ENCODE measurements around the gene XXYLT1.

XXYLT1 gene

GRCh38 chr3:195147649-195148080 lies 123.3 kb downstream of the XXYLT1 start:
- DNase-seq = peak; percentile 64

DNA sequence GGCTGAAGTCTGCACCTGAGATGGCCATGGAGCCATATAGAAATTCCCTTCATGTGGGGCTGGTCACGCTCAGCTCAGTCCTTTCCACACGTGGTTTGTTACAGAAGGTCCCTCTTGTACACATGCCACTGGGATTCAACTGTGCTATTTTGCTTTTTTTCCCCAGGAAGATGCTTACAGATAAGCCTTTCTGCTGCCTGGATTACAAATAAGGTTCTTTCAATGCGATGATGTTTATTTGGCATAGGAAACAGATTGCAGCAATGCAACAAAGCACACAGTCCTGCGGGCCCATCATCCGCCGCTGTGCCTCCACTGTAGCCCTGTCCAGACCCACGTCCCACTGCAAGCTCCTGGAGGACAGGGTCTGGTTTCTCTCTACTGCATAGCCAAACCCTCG lies 124.8 kb downstream of the XXYLT1 start:
- no peak for DNase-seq

- no peak for DNase-seq
These were observed 125.4 kb downstream of the XXYLT1 start for GRCh38 chr3:195145579-195145978.

GRCh38 chr3:195143221-195143620 lies 127.7 kb downstream of the XXYLT1 start:
- DNase-seq = no peak

DNA sequence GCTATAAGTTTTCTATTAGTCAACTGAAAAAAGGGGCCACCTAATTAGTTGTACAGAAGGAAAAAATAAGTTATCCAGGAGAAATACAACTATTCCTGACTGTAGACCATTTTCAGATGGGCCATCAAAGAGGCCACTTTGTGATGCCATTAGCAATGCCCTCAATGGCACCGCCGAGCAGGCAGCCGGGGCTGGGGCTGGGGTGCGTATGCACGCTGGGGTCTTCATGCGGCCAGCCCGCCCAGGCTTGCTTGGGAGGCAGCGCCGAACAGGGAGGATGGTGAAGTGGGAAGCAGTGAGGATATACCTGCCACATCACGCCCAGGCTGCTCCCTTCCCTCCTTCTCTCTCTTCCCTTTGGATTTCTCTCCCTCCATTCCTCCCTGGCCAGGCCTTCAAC lies 128.4 kb downstream of the XXYLT1 start:
- no peak for DNase-seq

GRCh38 chr3:195140816-195141793 lies 129.9 kb downstream of the XXYLT1 start:
- no peak for DNase-seq

- no peak for DNase-seq
These were observed 130.5 kb downstream of the XXYLT1 start for GRCh38 chr3:195140410-195140809.

GRCh38 chr3:195139876-195140240 lies 131.1 kb downstream of the XXYLT1 start:
- no peak for DNase-seq

GRCh38 chr3:195139091-195139875 lies 131.7 kb downstream of the XXYLT1 start:
- DNase-seq = no peak

- DNase-seq = no peak
These were observed 133.0 kb downstream of the XXYLT1 start for GRCh38 chr3:195137638-195138588.

- DNase-seq = no peak
These were observed 135.0 kb downstream of the XXYLT1 start for GRCh38 chr3:195135917-195136316.

DNA sequence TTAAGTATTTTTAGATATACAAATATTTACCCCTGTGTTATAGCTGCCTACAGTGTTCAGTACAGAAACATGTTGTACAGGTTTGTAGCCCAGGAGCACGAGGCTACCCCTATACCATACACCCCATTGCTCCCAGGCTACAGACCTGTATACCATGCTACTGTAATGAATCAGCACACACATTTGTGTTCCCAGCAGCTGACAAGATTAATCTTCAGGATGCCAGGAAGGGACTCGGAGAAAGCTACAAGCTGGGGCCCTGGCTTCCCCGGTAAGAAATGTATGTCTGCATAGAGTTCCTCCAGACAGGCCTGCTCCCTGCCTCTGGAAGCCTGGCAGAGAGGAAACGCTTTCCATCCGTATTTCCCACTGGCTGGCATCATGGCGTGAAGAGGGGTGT lies 136.5 kb downstream of the XXYLT1 start:
- DNase-seq = no peak

GRCh38 chr3:195133462-195133861 lies 137.5 kb downstream of the XXYLT1 start:
- peak; percentile 78 for DNase-seq

DNA sequence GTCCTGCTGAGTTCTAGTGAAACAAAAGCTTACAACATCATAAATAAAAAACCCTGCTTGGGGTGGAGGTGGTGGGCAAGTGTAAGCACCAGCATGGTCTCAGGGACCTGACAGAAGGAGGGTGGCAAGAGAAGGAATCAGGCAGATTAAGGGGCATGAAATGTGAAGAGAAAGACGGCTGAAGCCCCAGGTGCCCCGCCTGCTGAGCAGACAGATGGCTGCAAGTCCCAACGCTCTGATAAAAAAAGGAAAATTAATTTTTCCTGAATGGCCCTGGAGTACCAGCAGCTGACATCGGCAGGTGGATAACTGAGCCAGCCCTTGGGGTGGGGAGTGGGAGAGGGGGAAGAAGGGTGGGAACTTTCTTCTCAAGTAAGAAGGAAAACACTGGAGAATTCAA lies 137.9 kb downstream of the XXYLT1 start:
- no peak for DNase-seq

- DNase-seq = no peak
These were observed 139.8 kb downstream of the XXYLT1 start for GRCh38 chr3:195131176-195131575.

GRCh38 chr3:195129644-195130492 lies 141.1 kb downstream of the XXYLT1 start:
- DNase-seq = peak; percentile 75

- no peak for DNase-seq
These were observed 141.8 kb downstream of the XXYLT1 start for GRCh38 chr3:195129072-195129643.

DNA sequence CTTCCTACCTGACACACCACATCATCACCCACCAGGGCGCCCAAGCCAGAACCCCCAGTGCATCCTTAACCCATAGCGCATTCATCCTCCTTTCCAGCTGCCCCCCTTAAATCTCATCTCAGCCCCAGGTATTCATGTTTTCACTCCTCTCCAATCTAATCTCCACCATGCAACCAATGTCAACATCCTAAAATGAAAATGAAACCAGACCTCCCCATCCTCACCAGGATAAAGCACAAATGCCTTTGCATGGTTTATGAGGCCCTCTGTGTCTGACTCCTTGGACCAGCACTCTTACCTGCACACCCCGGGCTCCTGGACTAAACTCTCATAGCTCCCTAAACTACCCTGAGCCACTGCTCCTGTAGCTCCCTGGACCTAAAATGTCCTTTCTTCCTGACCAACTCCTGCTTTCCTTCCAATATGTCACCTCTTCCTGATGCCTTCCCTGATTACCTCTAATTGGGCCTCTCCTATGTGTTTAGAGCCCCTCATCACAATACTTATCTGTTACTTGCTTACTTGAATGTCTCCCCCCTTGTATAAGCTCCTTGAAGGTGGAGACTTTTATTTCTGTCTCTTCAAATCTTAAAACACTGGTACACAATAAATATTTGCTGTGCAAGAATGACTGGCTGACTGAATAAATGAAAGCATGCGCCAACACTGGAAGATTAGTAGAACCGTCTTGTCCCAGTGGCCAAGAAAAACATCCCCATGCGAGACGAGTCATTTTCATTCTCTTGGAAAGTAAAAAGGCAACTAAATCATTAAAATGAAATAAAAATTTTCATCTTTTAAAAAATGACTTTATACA lies 142.5 kb downstream of the XXYLT1 start:
- peak; percentile 21 for DNase-seq

DNA sequence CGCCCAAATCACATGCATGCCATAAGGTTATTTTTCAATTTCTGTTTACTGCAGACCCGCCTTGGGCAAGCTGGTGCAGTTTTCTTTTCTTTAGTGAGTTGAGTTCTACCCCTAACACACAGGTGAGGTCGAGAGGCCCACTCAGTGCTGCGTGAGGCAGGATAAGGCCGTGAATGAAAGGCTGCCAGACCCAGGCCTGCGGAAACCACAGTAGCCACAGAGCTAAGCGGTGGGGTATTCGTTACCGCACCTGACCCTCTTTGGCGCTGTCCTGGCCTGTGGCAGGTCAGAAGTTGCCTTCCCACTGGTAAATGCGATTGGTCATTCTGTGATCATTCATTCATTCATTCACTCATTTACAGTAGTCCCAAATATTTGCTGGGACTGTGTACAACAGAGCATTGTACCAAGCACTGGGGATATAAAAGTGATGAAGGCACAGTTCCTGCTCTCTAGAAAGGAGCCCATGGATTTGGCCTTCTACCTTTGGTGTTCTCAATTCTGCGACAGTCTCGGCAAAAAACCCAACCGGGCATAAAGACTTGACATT lies 144.8 kb downstream of the XXYLT1 start:
- no peak for DNase-seq

DNA sequence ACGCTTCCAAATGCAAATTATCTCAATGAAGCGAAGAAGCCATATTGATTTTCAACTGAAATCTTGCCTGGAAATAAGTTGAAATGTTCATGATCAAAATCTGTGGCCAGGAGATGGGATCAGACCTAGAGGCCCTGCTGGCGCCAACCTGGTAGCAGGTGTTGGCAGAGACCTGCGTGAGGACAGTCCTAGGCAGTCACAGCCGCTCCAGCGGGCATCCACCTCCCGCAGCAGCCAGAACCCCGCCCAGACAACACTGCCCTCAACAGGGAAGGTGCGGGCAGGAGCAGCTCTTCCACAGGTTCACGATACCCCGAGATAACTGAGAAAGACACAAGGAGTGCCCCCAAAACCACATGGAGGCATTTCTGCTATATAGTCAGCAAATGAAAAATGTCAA lies 145.3 kb downstream of the XXYLT1 start:
- no peak for DNase-seq

Data from activated CD4-positive, alpha-beta T cell treated with anti-CD3 and anti-CD28 coated beads, Interleukin-2, Interleukin-6, amounts not matched to agents 100 ng/mL and 50 ng/mL, durations not matched to agents 16 hours and 8 hours (primary cell).